ENCODE results near the gene RAB7A.

DNA sequence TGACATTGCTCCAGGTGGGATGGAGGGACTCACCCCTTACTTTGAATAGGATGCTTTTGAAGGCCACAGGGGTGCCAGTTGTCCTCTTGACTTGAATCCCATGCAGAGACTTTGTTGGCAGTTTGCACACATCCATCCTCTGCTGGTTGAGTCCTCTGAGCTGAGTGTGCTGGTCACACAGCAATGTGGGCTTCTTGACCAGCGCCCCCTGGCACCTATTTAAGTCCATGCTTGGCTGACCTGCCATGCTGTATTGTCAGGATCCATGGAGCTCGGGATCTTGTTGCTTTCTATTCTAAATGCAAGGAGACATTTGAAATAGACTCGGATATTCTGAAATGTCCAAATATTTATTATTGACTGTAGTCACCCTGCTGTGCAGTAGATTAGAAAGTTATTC, 19.8 kb downstream of the RAB7A start:
- TF ChIP-seq, protein P1, sequence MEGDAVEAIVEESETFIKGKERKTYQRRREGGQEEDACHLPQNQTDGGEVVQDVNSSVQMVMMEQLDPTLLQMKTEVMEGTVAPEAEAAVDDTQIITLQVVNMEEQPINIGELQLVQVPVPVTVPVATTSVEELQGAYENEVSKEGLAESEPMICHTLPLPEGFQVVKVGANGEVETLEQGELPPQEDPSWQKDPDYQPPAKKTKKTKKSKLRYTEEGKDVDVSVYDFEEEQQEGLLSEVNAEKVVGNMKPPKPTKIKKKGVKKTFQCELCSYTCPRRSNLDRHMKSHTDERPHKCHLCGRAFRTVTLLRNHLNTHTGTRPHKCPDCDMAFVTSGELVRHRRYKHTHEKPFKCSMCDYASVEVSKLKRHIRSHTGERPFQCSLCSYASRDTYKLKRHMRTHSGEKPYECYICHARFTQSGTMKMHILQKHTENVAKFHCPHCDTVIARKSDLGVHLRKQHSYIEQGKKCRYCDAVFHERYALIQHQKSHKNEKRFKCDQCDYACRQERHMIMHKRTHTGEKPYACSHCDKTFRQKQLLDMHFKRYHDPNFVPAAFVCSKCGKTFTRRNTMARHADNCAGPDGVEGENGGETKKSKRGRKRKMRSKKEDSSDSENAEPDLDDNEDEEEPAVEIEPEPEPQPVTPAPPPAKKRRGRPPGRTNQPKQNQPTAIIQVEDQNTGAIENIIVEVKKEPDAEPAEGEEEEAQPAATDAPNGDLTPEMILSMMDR (IDR thresholded peaks at IDR 0.05; ENCODE audit: insufficient read depth, low read length, poor library complexity, severe bottlenecking): no peak
- no peak for TF ChIP-seq EZH2phosphoT487 (conservative IDR thresholded peaks at IDR 0.05; ENCODE audit: low read length)

Measured in SU-DHL-6 (cell line).